ENCODE measurements around the gene PKP1. TPM values are rescaled to one million over a fixed set of nuclear protein-coding genes. Genes with fewer than 3 reads are reported as not detected.
A peak's percentile ranks its signal among the peaks of the same experiment; 100 is the strongest.

Gene PKP1
- total RNA-seq, 1 donor from 2014 or later, result 0.25 TPM

DNA sequence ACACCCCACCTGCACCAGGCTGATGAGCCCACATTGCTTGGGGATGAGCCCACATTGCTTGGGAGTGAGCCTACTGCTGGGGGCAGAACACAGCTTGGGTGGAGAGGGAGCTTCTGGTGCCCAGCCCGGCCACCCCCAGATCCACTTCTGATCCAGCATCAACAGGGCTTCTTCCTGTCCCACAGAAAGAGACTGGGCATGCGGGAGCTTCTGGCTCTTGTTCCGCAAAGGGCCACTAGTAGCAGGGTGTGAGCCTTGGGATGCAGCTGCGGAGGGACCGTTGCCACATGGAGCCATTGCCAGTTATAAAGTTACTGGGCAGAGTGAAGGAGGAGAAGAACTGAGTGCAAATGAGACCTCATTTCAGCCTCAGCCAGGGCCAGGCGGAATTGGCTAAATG lies 36.3 kb downstream of the PKP1 start:
- ATAC-seq (no peak), DNase-seq (no peak)
- intact Hi-C loops (cut with micrococcal nuclease), result no loop called here

DNA sequence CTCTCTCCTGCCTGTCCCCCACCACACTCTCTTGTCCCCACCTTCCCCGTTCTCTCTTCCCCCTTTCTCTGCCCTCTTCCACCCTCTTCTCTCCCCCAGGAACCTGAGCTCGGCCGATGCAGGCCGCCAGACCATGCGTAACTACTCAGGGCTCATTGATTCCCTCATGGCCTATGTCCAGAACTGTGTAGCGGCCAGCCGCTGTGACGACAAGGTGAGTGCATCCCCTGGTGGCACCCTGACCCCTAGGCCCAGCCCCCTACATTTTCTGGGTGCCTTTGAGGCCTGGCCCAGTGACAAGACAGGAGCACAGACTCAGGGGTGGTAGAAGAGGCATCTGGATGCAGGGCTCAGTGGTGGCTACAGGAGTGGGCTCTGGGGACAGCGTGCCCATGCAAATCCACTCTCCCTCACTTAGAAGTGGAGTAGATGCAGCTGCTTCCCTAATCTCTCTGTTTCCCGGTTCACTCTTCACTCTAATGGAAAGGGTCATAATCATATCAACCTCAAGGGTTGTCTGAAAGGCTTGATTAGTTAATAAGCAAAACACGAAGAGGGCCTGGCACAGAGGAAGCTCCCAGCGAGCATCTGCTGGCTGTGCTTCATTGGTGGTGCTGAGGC lies 37.0 kb downstream of the PKP1 start:
- ATAC-seq, result no peak
- no peak for DNase-seq
- intact Hi-C loops (cut with micrococcal nuclease), result no loop called here

DNA sequence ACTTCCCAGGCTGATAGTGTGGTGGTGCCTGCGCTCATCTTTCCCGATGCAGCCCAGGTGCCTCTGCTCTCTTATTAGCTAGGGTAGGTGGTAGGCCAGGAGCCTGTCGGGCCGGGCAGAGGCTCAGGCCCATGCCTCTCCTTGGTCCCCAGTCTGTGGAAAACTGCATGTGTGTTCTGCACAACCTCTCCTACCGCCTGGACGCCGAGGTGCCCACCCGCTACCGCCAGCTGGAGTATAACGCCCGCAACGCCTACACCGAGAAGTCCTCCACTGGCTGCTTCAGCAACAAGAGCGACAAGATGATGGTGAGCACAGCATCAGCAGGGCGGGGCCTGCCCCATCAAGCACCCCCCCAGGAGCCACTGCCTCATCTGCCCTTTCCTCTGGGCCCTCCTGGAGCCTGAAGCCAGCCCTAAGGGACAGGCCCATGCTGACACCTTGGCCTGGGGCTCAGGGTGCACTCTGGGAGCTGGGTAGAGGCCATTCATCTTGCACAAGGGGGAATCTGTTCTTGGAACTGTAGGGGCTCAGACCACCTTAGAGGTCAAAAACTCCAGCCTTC lies 38.6 kb downstream of the PKP1 start:
- ATAC-seq (no peak), DNase-seq (no peak)
- intact Hi-C loops (cut with micrococcal nuclease), result no loop called here

DNA sequence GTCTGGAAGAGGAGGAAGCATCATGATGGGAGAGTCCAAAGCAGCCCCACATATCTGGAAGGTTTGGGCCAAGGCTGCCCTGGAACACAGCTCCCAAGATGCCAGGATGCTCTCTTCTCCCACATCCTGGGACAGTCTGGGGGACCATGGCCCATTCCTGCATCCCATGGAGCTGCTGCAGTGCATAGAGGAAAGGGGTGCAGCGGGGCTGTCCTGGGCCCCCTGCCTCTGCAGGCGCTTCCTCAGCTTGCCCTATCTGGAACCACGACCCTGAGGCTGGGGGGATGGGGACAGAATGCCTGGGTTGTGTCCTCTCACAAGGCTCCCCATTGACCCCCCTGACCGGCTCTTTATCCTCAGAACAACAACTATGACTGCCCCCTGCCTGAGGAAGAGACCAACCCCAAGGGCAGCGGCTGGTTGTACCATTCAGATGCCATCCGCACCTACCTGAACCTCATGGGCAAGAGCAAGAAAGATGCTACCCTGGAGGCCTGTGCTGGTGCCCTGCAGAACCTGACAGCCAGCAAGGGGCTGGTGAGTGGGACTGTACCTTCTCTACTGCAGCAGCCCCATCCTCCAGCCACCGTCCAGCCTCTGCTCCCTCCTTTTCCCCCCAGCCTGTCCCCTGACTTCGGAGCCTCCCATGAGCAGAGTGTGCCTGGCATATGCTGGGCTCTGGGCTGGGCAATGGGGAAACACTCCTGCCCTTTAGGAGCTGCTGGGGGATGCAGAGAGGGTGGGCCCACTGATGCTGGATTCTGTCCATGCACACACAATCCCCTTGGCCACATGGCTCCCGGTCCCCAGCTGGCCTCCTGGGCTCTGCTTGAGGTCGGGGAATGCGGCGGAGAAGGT lies 39.6 kb downstream of the PKP1 start:
- DNase-seq (no peak), ATAC-seq (no peak)
- intact Hi-C loops (cut with micrococcal nuclease), result no loop called here

GRCh38 chr1:201324306-201324705 lies 41.0 kb downstream of the PKP1 start:
- no peak for ATAC-seq
- DNase-seq, result no peak
- intact Hi-C loops (cut with micrococcal nuclease), result no loop called here

DNA sequence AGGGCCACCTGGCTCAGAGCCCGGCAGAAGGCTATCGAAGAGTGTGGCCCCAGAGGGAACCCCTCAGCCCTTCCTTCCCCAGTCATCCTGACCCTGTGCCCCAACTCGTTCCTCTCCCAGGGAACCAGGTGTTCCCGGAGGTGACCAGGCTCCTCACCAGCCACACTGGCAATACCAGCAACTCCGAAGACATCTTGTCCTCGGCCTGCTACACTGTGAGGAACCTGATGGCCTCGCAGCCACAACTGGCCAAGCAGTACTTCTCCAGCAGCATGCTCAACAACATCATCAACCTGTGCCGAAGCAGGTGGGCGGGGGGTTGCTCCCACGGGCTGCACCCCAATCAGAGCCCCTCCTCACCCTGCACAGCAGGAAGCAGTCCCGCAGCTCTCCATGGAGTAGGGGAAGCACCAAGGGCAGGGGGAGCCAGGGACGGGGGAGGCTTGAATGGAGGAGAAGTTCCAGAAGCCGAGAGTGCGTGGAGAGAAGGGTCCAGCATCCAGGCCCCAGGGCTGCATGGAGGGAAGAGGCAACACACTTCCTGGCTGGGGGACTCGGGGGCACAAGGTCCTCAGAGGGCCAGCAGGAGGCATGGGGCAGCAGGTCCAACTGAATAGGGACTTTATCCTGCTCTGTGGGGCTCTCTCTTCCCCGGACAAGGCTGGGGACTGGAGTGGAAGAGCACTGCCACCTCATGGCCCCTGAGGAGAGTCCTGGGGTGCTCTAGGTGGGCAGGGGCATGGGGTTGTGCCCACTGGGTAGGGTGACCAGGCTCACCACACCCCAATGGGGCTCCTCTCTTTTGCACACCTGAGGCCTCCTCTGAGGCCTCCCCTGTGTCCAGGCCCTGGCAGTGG lies 41.7 kb downstream of the PKP1 start:
- ATAC-seq (no peak), DNase-seq (no peak)
- intact Hi-C loops (cut with micrococcal nuclease), result no loop called here

DNA sequence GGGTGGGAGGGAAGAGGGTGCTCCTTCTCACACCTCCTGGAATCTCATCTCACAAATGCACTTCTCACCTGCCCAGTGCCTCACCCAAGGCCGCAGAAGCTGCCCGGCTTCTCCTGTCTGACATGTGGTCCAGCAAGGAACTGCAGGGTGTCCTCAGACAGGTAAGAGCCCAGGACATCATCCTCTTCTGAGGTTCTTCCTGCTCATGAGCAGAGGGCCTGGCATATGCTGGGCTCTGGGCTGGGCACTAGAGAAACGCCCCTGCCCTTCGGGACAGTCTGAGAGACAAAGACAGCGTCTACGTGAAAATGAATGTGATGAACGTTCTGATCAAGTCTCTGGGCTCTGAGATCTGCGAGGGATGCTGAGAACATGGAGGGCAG lies 42.4 kb downstream of the PKP1 start:
- ATAC-seq, result no peak
- intact Hi-C loops (cut with micrococcal nuclease), result no loop called here
- no peak for DNase-seq

- no peak for DNase-seq
- no peak for ATAC-seq
- intact Hi-C loops (cut with micrococcal nuclease), result no loop called here
Observed at GRCh38 chr1:201326710-201327109, 43.4 kb downstream of the PKP1 start.

- DNase-seq, result no peak
- intact Hi-C loops (cut with micrococcal nuclease), result no loop called here
- no peak for ATAC-seq
Observed at GRCh38 chr1:201327687-201328240, 44.5 kb downstream of the PKP1 start.

GRCh38 chr1:201328576-201328975 lies 45.3 kb downstream of the PKP1 start:
- ATAC-seq (peak; percentile 11), DNase-seq (no peak)
- intact Hi-C loops (cut with micrococcal nuclease), result no loop called here

DNA sequence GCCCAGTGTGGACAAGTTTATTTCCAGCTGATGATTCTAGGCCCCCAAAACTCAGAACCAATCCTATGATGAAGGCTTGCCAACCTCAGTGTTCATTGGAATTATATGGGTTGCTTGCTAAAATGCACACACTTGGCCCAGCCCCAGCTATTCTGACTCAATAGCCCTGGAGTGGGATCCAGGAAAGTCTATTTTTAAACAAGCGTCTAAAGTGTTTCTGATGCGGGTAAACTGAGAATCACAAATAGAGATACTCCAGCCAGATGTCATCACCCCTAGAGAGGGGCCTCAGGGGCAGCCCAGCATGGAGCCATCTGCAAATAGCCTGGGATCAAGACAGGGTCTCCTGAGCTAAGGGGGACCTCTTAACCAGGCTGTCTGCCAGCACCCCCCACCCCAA lies 46.0 kb downstream of the PKP1 start:
- intact Hi-C loops (cut with micrococcal nuclease), result no loop called here
- peak; percentile 80 for ATAC-seq
- no peak for DNase-seq

- no peak for DNase-seq
- intact Hi-C loops (cut with micrococcal nuclease), result no loop called here
- peak; percentile 77 for ATAC-seq
Observed at GRCh38 chr1:201329801-201330200, 46.5 kb downstream of the PKP1 start.

GRCh38 chr1:201330541-201330940 lies 47.2 kb downstream of the PKP1 start:
- no peak for ATAC-seq
- intact Hi-C loops (cut with micrococcal nuclease), result no loop called here
- DNase-seq, result no peak

- intact Hi-C loops (cut with micrococcal nuclease), result no loop called here
- DNase-seq, result no peak
Observed at GRCh38 chr1:201331166-201331565, 47.9 kb downstream of the PKP1 start.

GRCh38 chr1:201332021-201332420 lies 48.7 kb downstream of the PKP1 start:
- intact Hi-C loops (cut with micrococcal nuclease), result no loop called here
- DNase-seq (no peak), ATAC-seq (no peak)

More at GRCh38 chr1:201331166-201331565, 47.9 kb downstream of the PKP1 start:
- ATAC-seq, result no peak

DNA sequence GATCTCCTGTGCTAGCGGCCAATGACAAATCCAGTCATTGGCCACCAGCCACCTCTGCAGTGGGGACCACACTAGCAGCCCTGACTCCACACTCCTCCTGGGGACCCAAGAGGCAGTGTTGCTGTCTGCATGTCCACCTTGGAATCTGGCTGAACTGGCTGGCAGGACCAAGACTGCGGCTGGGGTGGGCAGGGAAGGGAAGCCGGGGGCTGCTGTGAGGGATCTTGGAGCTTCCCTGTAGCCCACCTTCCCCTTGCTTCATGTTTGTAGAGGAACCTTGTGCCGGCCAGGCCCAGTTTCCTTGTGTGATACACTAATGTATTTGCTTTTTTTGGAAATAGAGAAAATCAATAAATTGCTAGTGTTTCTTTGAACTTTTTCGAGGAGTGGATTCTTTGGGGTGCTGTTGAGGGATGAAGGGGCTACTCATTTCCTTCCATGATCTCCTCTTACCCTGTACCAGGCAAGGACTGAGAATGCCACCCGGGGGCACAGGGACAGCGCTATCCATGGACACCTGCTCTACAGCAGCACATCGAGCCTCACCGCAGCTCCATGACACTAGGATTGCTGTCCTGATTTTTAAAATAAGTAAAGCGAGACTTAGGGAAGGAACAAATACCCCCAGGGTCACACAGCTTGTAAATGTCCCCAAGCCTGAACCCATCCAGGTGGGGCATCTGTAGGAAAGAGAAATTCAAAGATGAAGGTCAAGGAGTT lies 49.5 kb downstream of the PKP1 start:
- intact Hi-C loops (cut with micrococcal nuclease), result no loop called here
- ATAC-seq (no peak), DNase-seq (no peak)

DNA sequence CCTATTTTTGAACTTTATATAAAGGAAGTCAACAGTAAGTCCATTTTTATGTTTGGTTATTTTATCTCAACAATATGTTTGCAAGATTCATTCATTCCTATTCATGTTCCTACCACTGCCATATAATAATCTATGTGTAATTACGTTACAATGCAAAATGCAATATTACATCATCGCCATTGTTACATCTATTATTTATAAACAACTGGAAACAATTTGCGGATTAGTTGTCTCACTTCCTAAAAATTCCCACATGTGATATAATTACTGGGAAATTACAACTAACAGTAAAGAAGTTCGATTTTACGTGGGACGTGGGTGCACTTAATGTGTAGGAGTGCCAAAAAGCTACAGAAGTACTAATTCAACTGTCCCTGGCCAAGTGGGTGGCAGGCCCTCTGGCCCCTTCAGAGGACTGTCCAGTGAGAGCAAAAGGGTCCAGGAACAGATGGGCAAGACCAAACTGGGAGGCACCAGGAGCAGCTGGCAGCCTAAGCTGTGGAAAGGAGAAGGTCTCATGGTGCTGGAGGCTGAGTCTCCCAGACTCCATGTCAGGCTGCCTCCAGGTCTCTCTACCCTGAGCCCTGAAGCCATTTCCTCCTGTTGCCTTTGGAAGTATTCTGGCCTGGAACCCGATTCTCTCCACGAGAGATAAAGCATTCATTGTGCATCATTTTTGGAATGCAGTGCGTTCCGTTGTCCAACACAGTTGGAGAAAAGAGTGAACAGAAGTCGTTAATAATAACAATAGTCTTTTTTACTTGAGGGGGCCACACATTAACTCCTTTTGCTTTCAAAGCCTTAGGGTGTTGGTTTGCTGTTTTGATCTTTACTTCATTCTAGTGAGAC lies 51.2 kb downstream of the PKP1 start:
- ATAC-seq, result no peak
- no peak for DNase-seq
- intact Hi-C loops (cut with micrococcal nuclease), result no loop called here

All from left ventricle myocardium superior (tissue), 1 donor.